Activated CD8-positive, alpha-beta T cell treated with anti-CD3 and anti-CD28 coated beads, Interleukin-2, amount 10 ng/mL, durations not matched to agents 7 days and 5 days (primary cell): ENCODE data around the gene POU2F3. TPM values are rescaled to one million over a fixed set of nuclear protein-coding genes. Genes with fewer than 3 reads are reported as not detected.

ENCODE experiments used
- ATAC-seq: fragments of 150-1000 bp; cut with Tn5 transposase; one replicate; pipeline ENCODE4 v1.10.0; 2021; ENCODE audit warnings: moderate library complexity
- CTCF ChIA-PET: fragments of 350-600 bp; sonication (Branson Sonifier 250); formaldehyde crosslinking; loops from one replicate; lab custom pipeline; 2021; ENCODE audit warnings: antibody characterized with exemption; lab: Charles Lee
- POLR2A ChIA-PET: fragments of 350-600 bp; sonication (Branson Sonifier 250); formaldehyde crosslinking; loops from one replicate; lab custom pipeline; 2021; ENCODE audit warnings: antibody characterized with exemption; lab: Charles Lee
- DNase-seq: peaks from one replicate; pipeline ENCODE4 v3.0.0-alpha.2; 2020
- H3K27ac Mint-ChIP-seq: one replicate; pipeline ENCODE4 v1.8.0; 2021; ENCODE audit warnings: mild to moderate bottlenecking, mixed read lengths
- H3K27me3 Mint-ChIP-seq: one replicate; pipeline ENCODE4 v1.8.0; 2021; ENCODE audit warnings: low read depth, mixed read lengths
- H3K36me3 Mint-ChIP-seq: one replicate; pipeline ENCODE4 v1.8.0; 2021; ENCODE audit warnings: low read depth, mixed read lengths
- H3K4me1 Mint-ChIP-seq: one replicate; pipeline ENCODE4 v1.8.0; 2021; ENCODE audit warnings: low read depth, mixed read lengths
- H3K4me3 Mint-ChIP-seq: one replicate; pipeline ENCODE4 v1.8.0; 2021; ENCODE audit warnings: mild to moderate bottlenecking, mixed read lengths
- H3K9me3 Mint-ChIP-seq: one replicate; pipeline ENCODE4 v1.8.0; 2022; ENCODE audit warnings: mixed read lengths; ENCODE audit not compliant: insufficient read depth
- total RNA-seq, 2 experiments: library from RNA; stranded (reverse); gene quantifications; one replicate each; pipeline ENCODE4 v1.2.3, GENCODE V29; 2021

The POU2F3 gene
- total RNA-seq, 2 experiments from 2014 or later: not detected

GRCh38 chr11:120212259-120212878 is 27.6 kb upstream of the POU2F3 start:
- Mint-ChIP-seq H3K4me1 (peaks cover 17% of the 10 kb centered on the region), H3K27me3 (peaks cover 30% of the 10 kb centered on the region), H3K36me3 (no peaks in the 10 kb centered on the region), H3K9me3 (no peaks in the 10 kb centered on the region), H3K27ac (no peak overlapping the region), H3K4me3 (peak overlapping the region; percentile 51)
- CTCF ChIA-PET: interaction anchor here (1.1 to 1.5 kb wide), 2 partner anchors 23 to 44 kb away, joined by 4 to 5 read pairs; no protein-coding TSS in a partner anchor
- DNase-seq (no peak), ATAC-seq (no peak)
- POLR2A ChIA-PET: no interaction called here

- Mint-ChIP-seq H3K9me3 (no peaks in the 10 kb centered on the region), H3K27ac (no peak overlapping the region), H3K36me3 (no peaks in the 10 kb centered on the region), H3K27me3 (peaks cover 25% of the 10 kb centered on the region), H3K4me1 (peaks cover 17% of the 10 kb centered on the region), H3K4me3 (no peak overlapping the region)
- DNase-seq (no peak), ATAC-seq (no peak)
- POLR2A ChIA-PET: no interaction called here
- CTCF ChIA-PET: interaction anchor here (0.7 to 1.5 kb wide), 4 partner anchors 17 to 44 kb away, joined by 3 to 5 read pairs (median 4); no protein-coding TSS in a partner anchor
These were observed 27.0 kb upstream of the POU2F3 start for GRCh38 chr11:120212926-120213325.

- ChIA-PET POLR2A (no interaction called here), CTCF (interaction anchor here (0.7 kb wide), 1 partner anchor 86 kb away, joined by 3 read pairs; no protein-coding TSS in a partner anchor)
- H3K4me1 Mint-ChIP-seq: peaks cover 10% of the 10 kb centered on the region
- H3K27ac Mint-ChIP-seq: no peak overlapping the region
- H3K27me3 Mint-ChIP-seq: peaks cover 14% of the 10 kb centered on the region
- ATAC-seq: no peak
- no peaks in the 10 kb centered on the region for H3K36me3 Mint-ChIP-seq
- no peaks in the 10 kb centered on the region for H3K9me3 Mint-ChIP-seq
- no peak overlapping the region for H3K4me3 Mint-ChIP-seq
- no peak for DNase-seq
These were observed 25.4 kb upstream of the POU2F3 start for GRCh38 chr11:120214581-120214980.

GRCh38 chr11:120215634-120216033 is 24.3 kb upstream of the POU2F3 start:
- no peak overlapping the region for H3K27ac Mint-ChIP-seq
- POLR2A ChIA-PET: no interaction called here
- ATAC-seq (no peak), DNase-seq (no peak)
- CTCF ChIA-PET: no interaction called here
- no peaks in the 10 kb centered on the region for H3K36me3 Mint-ChIP-seq
- H3K27me3 Mint-ChIP-seq: peaks cover 10% of the 10 kb centered on the region
- peaks cover 7% of the 10 kb centered on the region for H3K4me1 Mint-ChIP-seq
- no peak overlapping the region for H3K4me3 Mint-ChIP-seq
- H3K9me3 Mint-ChIP-seq: no peaks in the 10 kb centered on the region

- DNase-seq: no peak
- H3K36me3 Mint-ChIP-seq: no peaks in the 10 kb centered on the region
- ChIA-PET CTCF (no interaction called here), POLR2A (no interaction called here)
- peaks cover 11% of the 10 kb centered on the region for H3K4me1 Mint-ChIP-seq
- H3K9me3 Mint-ChIP-seq: no peaks in the 10 kb centered on the region
- no peak overlapping the region for H3K4me3 Mint-ChIP-seq
- no peak overlapping the region for H3K27ac Mint-ChIP-seq
- no peak for ATAC-seq
- H3K27me3 Mint-ChIP-seq: peaks cover 8% of the 10 kb centered on the region
These were observed 23.4 kb upstream of the POU2F3 start for GRCh38 chr11:120216426-120217102.

- ChIA-PET CTCF (no interaction called here), POLR2A (no interaction called here)
- no peaks in the 10 kb centered on the region for H3K9me3 Mint-ChIP-seq
- peaks cover 9% of the 10 kb centered on the region for H3K4me1 Mint-ChIP-seq
- no peak overlapping the region for H3K4me3 Mint-ChIP-seq
- H3K36me3 Mint-ChIP-seq: no peaks in the 10 kb centered on the region
- H3K27me3 Mint-ChIP-seq: peaks cover 3% of the 10 kb centered on the region
- no peak overlapping the region for H3K27ac Mint-ChIP-seq
- ATAC-seq: no peak
- no peak for DNase-seq
These were observed 22.4 kb upstream of the POU2F3 start for GRCh38 chr11:120217526-120217925.

- Mint-ChIP-seq H3K27ac (no peak overlapping the region), H3K9me3 (no peaks in the 10 kb centered on the region), H3K27me3 (peaks cover 1% of the 10 kb centered on the region), H3K36me3 (no peaks in the 10 kb centered on the region), H3K4me1 (peaks cover 9% of the 10 kb centered on the region), H3K4me3 (no peak overlapping the region)
- ATAC-seq (no peak), DNase-seq (no peak)
- ChIA-PET POLR2A (no interaction called here), CTCF (no interaction called here)
These were observed 21.8 kb upstream of the POU2F3 start for GRCh38 chr11:120217941-120218694.

GRCh38 chr11:120218695-120219033 is 21.3 kb upstream of the POU2F3 start:
- H3K27me3 Mint-ChIP-seq: no peaks in the 10 kb centered on the region
- no peaks in the 10 kb centered on the region for H3K9me3 Mint-ChIP-seq
- H3K27ac Mint-ChIP-seq: no peak overlapping the region
- DNase-seq (no peak), ATAC-seq (no peak)
- ChIA-PET CTCF (no interaction called here), POLR2A (no interaction called here)
- H3K4me1 Mint-ChIP-seq: peaks cover 9% of the 10 kb centered on the region
- no peak overlapping the region for H3K4me3 Mint-ChIP-seq
- H3K36me3 Mint-ChIP-seq: no peaks in the 10 kb centered on the region

GRCh38 chr11:120219232-120219937 is 20.6 kb upstream of the POU2F3 start:
- DNase-seq (no peak), ATAC-seq (no peak)
- POLR2A ChIA-PET: no interaction called here
- H3K4me3 Mint-ChIP-seq: no peak overlapping the region
- no peaks in the 10 kb centered on the region for H3K36me3 Mint-ChIP-seq
- no peaks in the 10 kb centered on the region for H3K9me3 Mint-ChIP-seq
- H3K4me1 Mint-ChIP-seq: peaks cover 10% of the 10 kb centered on the region
- H3K27ac Mint-ChIP-seq: no peak overlapping the region
- CTCF ChIA-PET: no interaction called here
- H3K27me3 Mint-ChIP-seq: no peaks in the 10 kb centered on the region

GRCh38 chr11:120219938-120220746 is 19.8 kb upstream of the POU2F3 start:
- no peak overlapping the region for H3K27ac Mint-ChIP-seq
- ATAC-seq (no peak), DNase-seq (no peak)
- no peaks in the 10 kb centered on the region for H3K27me3 Mint-ChIP-seq
- H3K4me3 Mint-ChIP-seq: no peak overlapping the region
- no peaks in the 10 kb centered on the region for H3K36me3 Mint-ChIP-seq
- peaks cover 17% of the 10 kb centered on the region for H3K4me1 Mint-ChIP-seq
- H3K9me3 Mint-ChIP-seq: no peaks in the 10 kb centered on the region
- ChIA-PET POLR2A (no interaction called here), CTCF (no interaction called here)

- no peaks in the 10 kb centered on the region for H3K27me3 Mint-ChIP-seq
- peaks cover 20% of the 10 kb centered on the region for H3K4me1 Mint-ChIP-seq
- H3K9me3 Mint-ChIP-seq: no peaks in the 10 kb centered on the region
- no peak overlapping the region for H3K27ac Mint-ChIP-seq
- no peaks in the 10 kb centered on the region for H3K36me3 Mint-ChIP-seq
- POLR2A ChIA-PET: no interaction called here
- DNase-seq (no peak), ATAC-seq (no peak)
- no peak overlapping the region for H3K4me3 Mint-ChIP-seq
- CTCF ChIA-PET: no interaction called here
These were observed 19.2 kb upstream of the POU2F3 start for GRCh38 chr11:120220747-120221037.
